HCT116 (cell line): Measurements from ENCODE around the gene OR5K4. TPM values are rescaled to one million over a fixed set of nuclear protein-coding genes. Genes with fewer than 3 reads are reported as not detected.
"Not testable (repeated sequence)": the region's sequence is repeated elsewhere in the genome, so short reads cannot be mapped to it uniquely, and the experiment has no call there.

Experiments used
- ATAC-seq: fragments of 200-7000 bp; cut with Tn5 transposase; 2 replicates; pipeline ENCODE4 v1.9.1; 2020; ENCODE audit warnings: mild to moderate bottlenecking, moderate library complexity
- BruUV-seq: library from RNA; stranded (reverse); fragments of 400-500 nt; replicated peaks from 2 replicates; lab custom pipeline; 2021; lab: Mats Ljungman, UMichigan
- CTCF ChIA-PET: fragments of 300-600 bp; sonication (Branson Sonifier 250); formaldehyde crosslinking; loops from one replicate; lab custom pipeline; 2021; ENCODE audit warnings: antibody characterized with exemption; lab: Charles Lee
- POLR2A ChIA-PET: fragments of 300-600, 350-600 bp; sonication (Branson Sonifier 250); formaldehyde crosslinking; loops from one replicate; lab custom pipeline; 2021; ENCODE audit warnings: antibody characterized with exemption; lab: Charles Lee
- RAD21 ChIA-PET, 2 experiments: fragments of 300-600 bp; sonication (Branson Sonifier 250); formaldehyde crosslinking; loops; one replicate each; lab custom pipeline; 2023; ENCODE audit warnings: low total read pairs in 2 of 2; ENCODE audit not compliant: uncharacterized antibody in 2 of 2, unreplicated experiment in 2 of 2, low non-redundant PET in 1 of 2; lab: Charles Lee
- DNase-seq: peaks from one replicate; pipeline ENCODE4 v3.0.0-alpha.2; 2010; ENCODE audit warnings: low read depth, low spot score
- H2AFZ ChIP-seq: fragments of 200-600 bp; shearing (Covaris generic), sonication (generic); 2 replicates; pipeline ENCODE4 v1.6.1; 2017; ENCODE audit warnings: low read depth, mixed run types, mixed read lengths, antibody characterized with exemption, low read length; ENCODE audit not compliant: poor library complexity, severe bottlenecking
- H3K27ac ChIP-seq: 2 replicates; pipeline ENCODE4 v1.5.1; 2012; ENCODE audit warnings: low read depth, low read length
- H3K27me3 ChIP-seq: fragments of 200-600 bp; sonication (generic); 2 replicates; pipeline ENCODE4 v1.6.1; 2016; ENCODE audit warnings: mixed run types, low read length, mixed read lengths; ENCODE audit not compliant: insufficient read depth
- H3K36me3 ChIP-seq, 2 experiments: fragments of 200-500 bp in 1 of 2; fragments of 200-600 bp in 1 of 2; sonication (Bioruptor generic) in 1 of 2; sonication (generic) in 1 of 2; 2 replicates each; pipeline versions ENCODE4 v1.5.1 to v1.6.1; 2014 to 2016; ENCODE audit warnings: low read length in 2 of 2, inconsistent platforms in 1 of 2, mixed read lengths in 1 of 2, mixed run types in 1 of 2; ENCODE audit not compliant: insufficient read depth in 2 of 2, control insufficient read depth in 1 of 2
- H3K4me1 ChIP-seq, 2 experiments: fragments of 200-600 bp in 1 of 2; sonication (generic) in 1 of 2; 2 replicates each; pipeline versions ENCODE4 v1.5.1 to v1.6.1; 2012 to 2017; ENCODE audit warnings: low read length in 2 of 2, inconsistent platforms in 1 of 2, mild to moderate bottlenecking in 1 of 2, mixed read lengths in 1 of 2, mixed run types in 1 of 2, moderate library complexity in 1 of 2; ENCODE audit not compliant: insufficient read depth in 2 of 2, control insufficient read depth in 1 of 2
- H3K4me2 ChIP-seq: fragments of 200-600 bp; sonication (generic); 2 replicates; pipeline ENCODE4 v1.6.1; 2017; ENCODE audit warnings: mixed run types, low read length, mixed read lengths
- H3K4me3 ChIP-seq, 2 experiments: fragments of 200-600 bp in 1 of 2; sonication (generic) in 1 of 2; replicated peaks in 1 of 2; 2 replicates each; pipeline ENCODE4 v1.5.1; 2011 to 2016; ENCODE audit warnings: low read length in 2 of 2, control low read depth in 1 of 2, low read depth in 1 of 2, mild to moderate bottlenecking in 1 of 2, mixed read lengths in 1 of 2, mixed run types in 1 of 2
- H3K79me2 ChIP-seq: fragments of 200-600 bp; sonication (generic); 2 replicates; pipeline ENCODE4 v1.6.1; 2017; ENCODE audit warnings: mild to moderate bottlenecking, mixed run types, low read length, moderate library complexity, mixed read lengths; ENCODE audit not compliant: insufficient read depth
- H3K9ac ChIP-seq: fragments of 200-600 bp; sonication (generic); 2 replicates; pipeline ENCODE4 v1.6.1; 2016; ENCODE audit warnings: low read length, mixed read lengths
- H3K9me2 ChIP-seq: fragments of 200-600 bp; sonication (generic), shearing (Covaris generic); 2 replicates; pipeline ENCODE4 v1.6.1; 2017; ENCODE audit warnings: mixed run types, mild to moderate bottlenecking, moderate library complexity; ENCODE audit not compliant: insufficient read depth
- H3K9me3 ChIP-seq, 2 experiments: fragments of 200-500 bp in 1 of 2; fragments of 200-600 bp in 1 of 2; sonication (Bioruptor generic) in 1 of 2; sonication (generic) in 1 of 2; 2 replicates each; pipeline ENCODE4 v1.6.1; 2014 to 2017; ENCODE audit warnings: low read length in 2 of 2, mixed read lengths in 2 of 2, inconsistent platforms in 1 of 2, low read depth in 1 of 2, mild to moderate bottlenecking in 1 of 2, mixed run types in 1 of 2, moderate library complexity in 1 of 2; ENCODE audit not compliant: control insufficient read depth in 1 of 2, insufficient read depth in 1 of 2
- H4K20me1 ChIP-seq: fragments of 200-600 bp; sonication (generic), shearing (Covaris generic); 2 replicates; pipeline ENCODE4 v1.6.1; 2017; ENCODE audit warnings: mixed run types, mild to moderate bottlenecking, moderate library complexity; ENCODE audit not compliant: insufficient read depth
- ZFX ChIP-seq: fragments of 450-650 bp; IDR thresholded peaks from 2 replicates; pipeline ENCODE4 v1.6.1; 2017
- intact Hi-C: fragments of 100-400 bp; cut with micrococcal nuclease; formaldehyde crosslinking; loops from 2 replicates; pipeline ENCODE4 v1.10.0; 2022
- total RNA-seq: library from RNA; stranded (reverse); gene quantifications from one replicate; pipeline ENCODE4 v1.2.1, GENCODE V29; 2021; ENCODE audit not compliant: unreplicated experiment
- TF ChIP-seq, protein P1 (sequence below): IDR thresholded peaks from 2 replicates; pipeline ENCODE4 v1.6.1; 2012
- TF ChIP-seq, protein P2 (sequence below): IDR thresholded peaks from 2 replicates; pipeline ENCODE4 v1.6.1; 2012

OR5K4 gene
- total RNA-seq, 1 experiment from 2014 or later, result not detected

DNA sequence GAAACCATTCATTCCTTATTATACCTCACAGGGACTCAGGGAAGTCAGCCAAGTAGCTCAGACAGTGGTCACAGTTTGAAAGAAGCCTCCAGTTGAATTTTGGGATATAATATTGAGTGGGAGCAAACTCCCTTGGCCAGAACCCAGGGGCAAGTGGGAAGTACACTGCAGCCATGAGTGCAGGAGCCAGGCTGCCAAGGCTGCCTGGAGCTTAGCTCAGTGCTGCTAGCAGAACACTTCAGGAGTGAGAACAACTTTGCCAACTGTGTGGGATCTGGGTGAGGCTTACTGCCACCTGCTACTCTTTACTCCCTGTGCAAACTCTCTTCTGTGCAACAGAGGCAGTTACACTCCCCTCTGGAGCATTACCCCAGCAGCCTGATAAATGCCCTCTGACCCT lies 41.4 kb downstream of the OR5K4 start:
- no peak overlapping the region for H3K4me2 ChIP-seq
- no peak overlapping the region for H3K27ac ChIP-seq
- TF ChIP-seq, protein P1, sequence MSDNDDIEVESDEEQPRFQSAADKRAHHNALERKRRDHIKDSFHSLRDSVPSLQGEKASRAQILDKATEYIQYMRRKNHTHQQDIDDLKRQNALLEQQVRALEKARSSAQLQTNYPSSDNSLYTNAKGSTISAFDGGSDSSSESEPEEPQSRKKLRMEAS, result no peak
- TF ChIP-seq, protein P2, sequence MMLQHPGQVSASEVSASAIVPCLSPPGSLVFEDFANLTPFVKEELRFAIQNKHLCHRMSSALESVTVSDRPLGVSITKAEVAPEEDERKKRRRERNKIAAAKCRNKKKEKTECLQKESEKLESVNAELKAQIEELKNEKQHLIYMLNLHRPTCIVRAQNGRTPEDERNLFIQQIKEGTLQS, result no peak
- no peak for TF ChIP-seq ZFX
- H3K36me3 ChIP-seq, result no peaks in the 10 kb centered on the region
- H3K27me3 ChIP-seq, result no peaks in the 10 kb centered on the region
- ChIA-PET POLR2A (no interaction called here), RAD21 (no interaction called here), CTCF (no interaction called here)
- H3K9me2 ChIP-seq, result no peaks in the 10 kb centered on the region
- peaks cover 0 to 4% of the 10 kb centered on the region in 2 experiments; a peak in 1 of 4 replicates for H3K9me3 ChIP-seq
- H4K20me1 ChIP-seq, result no peaks in the 10 kb centered on the region
- no peaks in the 10 kb centered on the region for H3K79me2 ChIP-seq
- H3K9ac ChIP-seq, result no peak overlapping the region
- BruUV-seq, result no TSS peak
- no peak overlapping the region for H2AFZ ChIP-seq
- DNase-seq (no peak), ATAC-seq (no peak)
- intact Hi-C loops, result no loop called here
- H3K4me3 ChIP-seq, result no peak overlapping the region
- H3K4me1 ChIP-seq, result no peaks in the 10 kb centered on the region

DNA sequence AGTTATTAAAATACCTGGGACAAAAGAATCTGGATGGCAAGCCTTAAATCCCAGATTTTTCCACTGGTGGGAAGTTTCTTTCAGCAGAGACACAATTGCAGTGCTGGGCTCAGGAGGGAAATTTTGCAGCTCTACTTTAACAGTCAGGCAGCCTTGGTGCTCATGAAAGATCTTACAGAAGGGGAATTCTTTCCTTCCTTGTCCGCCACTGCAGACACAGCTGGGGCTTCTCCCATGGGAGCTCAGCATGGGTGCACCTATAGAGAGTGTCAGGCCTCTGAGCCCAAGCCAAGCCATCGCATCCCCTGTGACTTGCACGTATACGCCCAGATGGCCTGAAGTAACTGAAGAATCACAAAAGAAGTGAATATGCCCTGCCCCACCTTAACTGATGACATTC lies 42.8 kb downstream of the OR5K4 start:
- BruUV-seq, H3K4me3 ChIP-seq, H3K9ac ChIP-seq, CTCF ChIA-PET, H4K20me1 ChIP-seq, H3K9me3 ChIP-seq, ATAC-seq, H3K9me2 ChIP-seq, H3K36me3 ChIP-seq, RAD21 ChIA-PET, intact Hi-C loops, H3K27me3 ChIP-seq, H2AFZ ChIP-seq, DNase-seq, H3K4me1 ChIP-seq, H3K4me2 ChIP-seq, H3K79me2 ChIP-seq, POLR2A ChIA-PET, H3K27ac ChIP-seq: not testable (repeated sequence)
